Activated CD4-positive, alpha-beta T cell treated with anti-CD3 and anti-CD28 coated beads for 24 hours (primary cell): ENCODE measurements around the gene TMEM9.

Experiments
- DNase-seq, 2 donors: peaks; one replicate each; pipeline ENCODE4 v3.0.0-alpha.2; 2020; ENCODE audit warnings: low read depth in 2 of 2

Gene TMEM9

GRCh38 chr1:201154389-201155165, at the start of gene TMEM9:
Gene TMEM9 (minus strand): TSS chr1:201154474. CDS start chr1:201153923, 551 bp downstream.
- DNase-seq, result peak; percentile 98 to 99

- DNase-seq, result no peak
Observed at GRCh38 chr1:201198598-201198997, 44.3 kb upstream of the TMEM9 start.

- DNase-seq, result no peak
Observed at GRCh38 chr1:201194046-201194445, 39.8 kb upstream of the TMEM9 start.

- no peak for DNase-seq
Observed at GRCh38 chr1:201192261-201192788, 38.1 kb upstream of the TMEM9 start.

- peak; percentile 22 to 23 for DNase-seq
Observed at GRCh38 chr1:201191653-201192260, 37.5 kb upstream of the TMEM9 start.

GRCh38 chr1:201190624-201191051, 36.4 kb upstream of the TMEM9 start, which contains the start of gene IGFN1:
Gene IGFN1 (plus strand): TSS chr1:201190824. CDS start chr1:201193294, 2,470 bp downstream.
- no peak for DNase-seq

GRCh38 chr1:201190005-201190404, 35.7 kb upstream of the TMEM9 start:
- DNase-seq, result no peak

GRCh38 chr1:201189085-201189484, 34.8 kb upstream of the TMEM9 start:
- no peak for DNase-seq

GRCh38 chr1:201186192-201186591, 31.9 kb upstream of the TMEM9 start:
- no peak for DNase-seq

- no peak for DNase-seq
Observed at GRCh38 chr1:201185527-201186128, 31.4 kb upstream of the TMEM9 start.

GRCh38 chr1:201185123-201185453, 30.8 kb upstream of the TMEM9 start:
- no peak for DNase-seq

GRCh38 chr1:201184307-201185122, 30.2 kb upstream of the TMEM9 start:
- no peak for DNase-seq

- DNase-seq, result no peak
Observed at GRCh38 chr1:201183753-201184152, 29.5 kb upstream of the TMEM9 start.

GRCh38 chr1:201183209-201183608, 28.9 kb upstream of the TMEM9 start:
- DNase-seq, result no peak

GRCh38 chr1:201181726-201182125, 27.5 kb upstream of the TMEM9 start:
- DNase-seq, result no peak

- DNase-seq, result no peak
Observed at GRCh38 chr1:201181323-201181722, 27.0 kb upstream of the TMEM9 start.

GRCh38 chr1:201180901-201181300, 26.6 kb upstream of the TMEM9 start:
- DNase-seq, result no peak

- DNase-seq, result no peak
Observed at GRCh38 chr1:201180141-201180540, 25.9 kb upstream of the TMEM9 start.

- no peak for DNase-seq
Observed at GRCh38 chr1:201178718-201179117, 24.4 kb upstream of the TMEM9 start.

- no peak for DNase-seq
Observed at GRCh38 chr1:201176940-201177339, 22.7 kb upstream of the TMEM9 start.

GRCh38 chr1:201175820-201176500, 21.7 kb upstream of the TMEM9 start:
- no peak for DNase-seq
